Erythroblast (primary cell): ENCODE data around the gene ZNF74.
"Not testable (repeated sequence)": the region's sequence is repeated elsewhere in the genome, so short reads cannot be mapped to it uniquely, and the experiment has no call there.

Experiments used
- DNase-seq, 2 experiments: peaks; one replicate each; lab custom pipeline; 2025; lab: John Stamatoyannopoulos, UW
- GATA1 ChIP-seq: IDR thresholded peaks from 2 replicates; pipeline ENCODE4 v1.6.1; 2011; ENCODE audit warnings: low read depth, mild to moderate bottlenecking, control low read depth, low read length, moderate library complexity
- POLR2A ChIP-seq: IDR thresholded peaks from 2 replicates; pipeline ENCODE4 v1.6.1; 2011; ENCODE audit warnings: mild to moderate bottlenecking, low read length

ZNF74 gene

DNA sequence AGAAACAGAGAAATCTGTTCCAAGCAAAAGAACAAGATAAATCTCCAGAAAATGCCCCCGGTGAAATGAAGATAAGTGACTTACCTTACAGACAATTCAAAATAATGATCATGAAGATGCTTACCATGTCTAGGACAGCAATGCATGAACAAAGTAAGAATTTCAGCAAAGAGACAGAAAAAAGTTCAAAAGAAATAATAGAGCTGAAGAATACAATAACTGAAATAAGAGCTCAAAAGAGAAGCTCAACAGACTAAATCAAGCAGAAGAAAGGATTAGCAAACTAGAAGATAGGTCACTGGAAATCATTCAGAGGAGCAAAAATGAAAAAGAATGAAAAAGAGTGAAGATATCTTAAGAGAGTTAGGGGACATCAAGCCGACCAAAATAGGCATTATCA is 19.8 kb upstream of the ZNF74 start:
- DNase-seq, result not testable (repeated sequence)

GRCh38 chr22:20376281-20376680 is 17.7 kb upstream of the ZNF74 start:
- DNase-seq, result not testable (repeated sequence)

DNA sequence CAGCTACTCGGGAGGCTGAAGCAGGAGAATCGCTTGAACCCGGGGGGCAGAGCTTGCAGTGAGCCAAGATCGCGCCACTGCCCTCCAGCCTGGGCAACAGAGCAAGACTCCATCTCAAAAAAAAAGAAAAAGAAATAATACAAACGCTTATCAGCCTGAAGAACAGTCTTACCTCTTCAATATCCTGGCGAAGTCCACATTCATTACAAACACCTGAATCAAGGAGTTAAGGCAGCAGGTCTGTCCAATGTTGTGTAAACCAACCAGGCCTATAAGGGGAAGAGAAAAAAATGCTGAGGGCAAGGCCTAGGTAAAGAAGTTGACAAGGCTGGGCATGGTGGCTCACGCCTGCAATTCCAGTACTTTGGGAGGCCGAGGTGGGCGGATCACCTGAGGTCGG is 17.0 kb upstream of the ZNF74 start:
- not testable (repeated sequence) for DNase-seq

GRCh38 chr22:20378110-20378509 is 15.8 kb upstream of the ZNF74 start:
- DNase-seq, result no peak
- no peak for TF ChIP-seq POLR2A
- no peak for TF ChIP-seq GATA1

DNA sequence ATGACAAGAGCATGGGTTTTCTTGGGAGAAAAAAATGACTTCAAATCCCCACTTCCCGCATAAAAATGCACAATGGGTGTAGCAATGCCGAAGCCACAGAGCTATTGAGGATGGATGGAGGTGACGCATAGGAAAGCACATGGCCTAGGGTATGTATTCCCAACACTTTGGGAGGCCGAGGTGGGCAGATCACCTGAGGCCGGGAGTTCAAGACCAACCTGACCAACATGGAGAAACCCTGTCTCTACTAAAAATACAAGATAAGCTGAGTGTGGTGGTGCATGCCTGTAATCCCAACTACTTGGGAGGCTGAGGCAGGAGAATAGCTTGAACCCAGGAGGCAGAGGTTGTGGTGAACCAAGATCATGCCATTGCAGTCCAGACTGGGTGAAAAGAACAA is 15.3 kb upstream of the ZNF74 start:
- not testable (repeated sequence) for DNase-seq

DNA sequence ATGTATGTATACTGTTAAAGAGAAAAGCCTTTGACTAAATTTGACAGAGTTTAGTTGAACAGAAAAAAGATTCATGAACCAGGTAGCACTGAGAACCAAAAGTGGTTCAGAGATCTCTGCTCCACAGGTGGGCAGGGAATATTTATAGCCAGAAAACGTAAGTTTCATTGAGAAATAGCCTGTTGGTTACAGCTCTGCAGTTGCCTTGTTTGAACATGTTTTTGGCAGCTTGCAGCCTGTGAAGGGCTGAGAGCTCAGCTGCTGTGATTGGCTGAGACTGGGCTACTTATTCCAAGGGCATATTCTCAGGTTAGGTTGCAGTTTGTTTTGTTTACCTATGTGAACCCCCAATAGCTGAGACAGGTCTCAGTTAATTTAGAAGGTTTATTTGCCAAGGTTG is 13.5 kb upstream of the ZNF74 start:
- DNase-seq, result no peak
- TF ChIP-seq POLR2A (no peak), GATA1 (no peak)

- no peak for DNase-seq
- TF ChIP-seq POLR2A (no peak), GATA1 (no peak)
Measured at GRCh38 chr22:20383538-20383937, 10.4 kb upstream of the ZNF74 start.

DNA sequence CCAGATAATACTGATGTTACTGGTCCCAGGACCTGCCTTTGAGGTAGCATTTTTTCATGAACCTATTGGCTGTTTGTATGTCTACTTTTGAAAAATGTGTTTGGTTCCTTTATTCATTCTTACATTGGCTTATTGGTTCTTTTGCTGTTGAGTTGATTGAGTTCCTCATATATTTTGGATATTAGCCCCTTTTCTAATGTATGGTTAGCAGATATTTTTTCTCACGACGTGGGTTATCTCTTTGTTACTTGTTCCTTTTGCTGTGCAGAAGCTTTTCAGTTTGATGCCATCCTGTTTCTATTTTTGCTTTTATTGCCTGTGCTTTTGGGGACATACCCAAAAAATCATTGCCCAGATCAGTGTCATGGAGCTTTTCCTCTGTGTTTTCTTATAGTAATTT is 9.8 kb upstream of the ZNF74 start:
- no peak for DNase-seq
- TF ChIP-seq GATA1 (no peak), POLR2A (no peak)

- no peak for TF ChIP-seq POLR2A
- TF ChIP-seq GATA1, result no peak
- no peak for DNase-seq
Measured at GRCh38 chr22:20384865-20385264, 9.1 kb upstream of the ZNF74 start.

DNA sequence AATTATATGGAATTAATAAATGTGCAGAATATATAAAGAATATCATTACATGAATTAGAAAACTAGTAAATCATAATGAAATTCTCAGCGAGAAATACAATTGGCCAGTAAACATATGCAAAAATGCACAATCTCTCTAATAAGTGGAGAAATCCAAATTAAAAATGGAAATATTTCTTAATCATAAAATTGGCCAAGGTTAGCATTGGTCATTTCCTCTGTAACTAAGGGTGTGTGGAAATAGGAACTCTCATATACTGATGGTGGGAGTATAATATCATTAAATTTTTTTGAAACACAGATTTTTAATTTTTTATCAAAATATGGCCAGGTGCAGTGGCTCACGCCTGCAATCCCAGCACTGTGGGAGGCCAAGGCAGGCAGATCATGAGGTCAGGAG is 7.6 kb upstream of the ZNF74 start:
- TF ChIP-seq POLR2A (no peak), GATA1 (no peak)
- no peak for DNase-seq

DNA sequence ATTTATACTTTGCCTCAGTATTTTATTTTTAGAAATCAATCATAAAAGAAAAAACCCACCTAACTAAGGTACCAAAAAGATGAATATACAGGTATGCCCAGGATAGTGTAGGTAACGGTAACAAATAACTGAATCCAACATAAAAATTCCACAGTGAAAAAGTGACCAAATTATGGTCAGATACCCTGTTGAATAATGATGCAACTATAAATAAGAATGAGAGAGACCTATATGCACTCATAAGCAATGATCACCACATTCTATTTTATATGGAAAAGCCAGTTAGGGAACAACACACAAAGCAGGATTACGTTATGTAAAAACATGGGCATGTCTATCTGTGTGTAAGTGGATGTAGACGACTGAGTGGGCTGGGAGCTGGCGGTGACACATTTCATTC is 7.0 kb upstream of the ZNF74 start:
- DNase-seq, result no peak
- TF ChIP-seq GATA1 (no peak), POLR2A (no peak)

- TF ChIP-seq GATA1 (no peak), POLR2A (no peak)
- no peak for DNase-seq
Measured at GRCh38 chr22:20388200-20388599, 5.8 kb upstream of the ZNF74 start.

DNA sequence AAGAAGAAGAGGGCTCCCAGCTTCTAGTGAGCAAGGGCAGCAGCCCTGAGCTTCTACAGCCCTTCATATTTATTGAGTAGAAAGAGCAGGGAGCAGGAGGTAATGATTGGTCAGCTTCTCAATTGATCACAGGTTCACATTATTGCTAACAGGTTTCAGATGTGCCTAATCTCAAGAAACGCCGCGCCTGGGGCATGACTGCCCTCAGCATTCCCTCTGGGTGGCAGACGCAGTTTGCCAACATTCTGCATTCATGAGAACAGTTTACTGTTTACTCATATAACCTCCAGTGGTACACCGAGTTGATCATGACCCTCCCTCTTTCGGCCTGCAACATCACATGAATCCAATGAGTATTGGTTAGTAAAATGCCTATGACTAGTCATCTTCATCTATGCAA is 4.7 kb upstream of the ZNF74 start:
- DNase-seq, result no peak
- TF ChIP-seq POLR2A (no peak), GATA1 (no peak)

GRCh38 chr22:20390394-20390907 is 3.5 kb upstream of the ZNF74 start:
- no peak for DNase-seq
- TF ChIP-seq POLR2A, result no peak
- TF ChIP-seq GATA1, result no peak

DNA sequence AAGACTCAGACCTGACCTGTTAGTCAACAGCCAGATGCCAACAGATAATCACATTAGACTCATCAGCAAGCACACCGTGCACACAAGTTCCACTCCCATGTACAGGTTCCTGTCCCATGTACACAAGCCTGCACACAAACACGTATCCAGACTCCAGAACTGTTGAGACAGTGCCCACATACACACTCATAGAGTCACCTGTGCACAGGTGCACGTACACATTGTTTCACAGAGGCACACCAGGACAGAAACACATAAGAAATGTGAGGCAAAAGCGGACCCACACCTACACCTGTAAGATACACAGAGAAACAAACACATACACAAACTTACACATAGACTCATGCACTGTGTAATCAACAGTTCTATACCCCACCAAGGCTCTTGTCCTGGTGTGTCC is 2.7 kb upstream of the ZNF74 start:
- DNase-seq, result no peak
- TF ChIP-seq GATA1, result no peak
- TF ChIP-seq POLR2A, result no peak

GRCh38 chr22:20392365-20392881 is 1.5 kb upstream of the ZNF74 start:
- not testable (repeated sequence) for DNase-seq
